22Rv1 (cell line): ENCODE measurements around the gene PILRB.
A peak's percentile ranks its signal among the peaks of the same experiment; 100 is the strongest.
"Not testable (repeated sequence)": the region's sequence is repeated elsewhere in the genome, so short reads cannot be mapped to it uniquely, and the experiment has no call there.

ENCODE experiments used
- H3K27ac ChIP-seq: fragments of 450-650 bp; 2 replicates; pipeline ENCODE4 v1.5.1; 2017
- ZFX ChIP-seq: fragments of 450-650 bp; IDR thresholded peaks from 2 replicates; pipeline ENCODE4 v1.6.1; 2017; ENCODE audit warnings: antibody characterized with exemption, borderline replicate concordance
- TF ChIP-seq, protein P1 (sequence below): fragments of 450-650 bp; IDR thresholded peaks from 2 replicates; pipeline ENCODE4 v1.5.1; 2017; ENCODE audit warnings: mild to moderate bottlenecking

PILRB gene

DNA sequence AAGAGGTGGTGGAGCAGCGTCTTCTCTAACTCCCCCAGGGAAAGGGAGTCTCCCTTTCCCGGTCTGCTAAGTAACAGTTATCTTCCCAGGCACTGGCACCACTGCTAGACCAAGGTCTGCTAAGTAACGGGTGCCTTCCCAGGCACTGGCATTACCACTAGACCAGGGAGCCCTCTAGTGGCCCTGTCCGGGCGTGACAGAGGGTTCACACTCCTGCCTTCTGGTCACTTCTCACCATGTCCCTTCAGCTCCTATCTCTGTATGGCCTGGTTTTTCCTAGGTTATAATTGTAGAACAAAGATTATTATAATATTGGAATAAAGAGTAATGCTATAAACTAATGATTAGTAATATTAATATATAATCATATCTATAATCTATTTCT lies 12.6 kb upstream of the PILRB start:
- not testable (repeated sequence) for H3K27ac ChIP-seq
- TF ChIP-seq, protein P1, sequence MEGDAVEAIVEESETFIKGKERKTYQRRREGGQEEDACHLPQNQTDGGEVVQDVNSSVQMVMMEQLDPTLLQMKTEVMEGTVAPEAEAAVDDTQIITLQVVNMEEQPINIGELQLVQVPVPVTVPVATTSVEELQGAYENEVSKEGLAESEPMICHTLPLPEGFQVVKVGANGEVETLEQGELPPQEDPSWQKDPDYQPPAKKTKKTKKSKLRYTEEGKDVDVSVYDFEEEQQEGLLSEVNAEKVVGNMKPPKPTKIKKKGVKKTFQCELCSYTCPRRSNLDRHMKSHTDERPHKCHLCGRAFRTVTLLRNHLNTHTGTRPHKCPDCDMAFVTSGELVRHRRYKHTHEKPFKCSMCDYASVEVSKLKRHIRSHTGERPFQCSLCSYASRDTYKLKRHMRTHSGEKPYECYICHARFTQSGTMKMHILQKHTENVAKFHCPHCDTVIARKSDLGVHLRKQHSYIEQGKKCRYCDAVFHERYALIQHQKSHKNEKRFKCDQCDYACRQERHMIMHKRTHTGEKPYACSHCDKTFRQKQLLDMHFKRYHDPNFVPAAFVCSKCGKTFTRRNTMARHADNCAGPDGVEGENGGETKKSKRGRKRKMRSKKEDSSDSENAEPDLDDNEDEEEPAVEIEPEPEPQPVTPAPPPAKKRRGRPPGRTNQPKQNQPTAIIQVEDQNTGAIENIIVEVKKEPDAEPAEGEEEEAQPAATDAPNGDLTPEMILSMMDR: peak; percentile 52

GRCh38 chr7:100346921-100347320 lies 11.0 kb upstream of the PILRB start:
- H3K27ac ChIP-seq: no peak overlapping the region
- TF ChIP-seq ZFX: no peak
- TF ChIP-seq, protein P1: no peak

DNA sequence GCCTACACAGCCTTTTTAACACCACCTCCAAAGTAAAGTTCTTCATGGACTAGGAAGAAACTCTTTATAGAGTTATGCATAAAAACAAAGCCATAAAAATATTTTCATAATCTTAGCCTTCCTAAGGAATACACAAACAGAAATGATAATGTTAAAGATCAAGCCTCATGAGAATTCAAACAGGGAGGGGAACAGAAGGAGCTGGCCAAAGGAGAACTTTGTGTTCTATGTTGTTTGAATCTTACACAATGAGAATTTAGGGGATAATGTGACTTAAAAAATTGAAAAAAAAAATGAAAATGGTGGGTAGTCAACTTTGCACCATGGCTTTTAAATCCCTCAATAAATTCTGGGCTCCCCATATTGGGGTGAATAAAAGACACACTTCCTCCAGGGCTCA lies 9.1 kb upstream of the PILRB start:
- H3K27ac ChIP-seq: no peak overlapping the region
- TF ChIP-seq, protein P1: no peak
- TF ChIP-seq ZFX: no peak

DNA sequence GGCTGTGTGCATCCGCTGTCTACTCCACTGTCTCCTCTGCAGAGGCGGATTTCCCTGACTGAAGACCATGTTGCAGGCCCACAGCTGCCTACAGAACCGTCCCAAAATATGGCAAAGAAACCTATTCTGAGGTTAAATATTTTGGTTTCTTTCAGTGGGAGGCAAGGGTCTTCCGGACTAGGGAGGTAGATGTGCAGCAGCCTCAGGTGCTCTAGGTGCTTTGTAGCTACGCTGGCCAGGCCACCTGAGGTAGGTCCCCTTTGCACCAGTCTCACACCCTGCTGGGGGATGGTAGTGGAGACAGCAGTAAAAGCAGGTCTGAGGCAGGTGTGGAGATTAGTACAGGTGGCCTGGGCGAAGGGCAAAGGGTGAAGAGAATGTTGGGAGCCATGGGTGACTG lies 8.2 kb upstream of the PILRB start:
- no peak for TF ChIP-seq ZFX
- TF ChIP-seq, protein P1: no peak

DNA sequence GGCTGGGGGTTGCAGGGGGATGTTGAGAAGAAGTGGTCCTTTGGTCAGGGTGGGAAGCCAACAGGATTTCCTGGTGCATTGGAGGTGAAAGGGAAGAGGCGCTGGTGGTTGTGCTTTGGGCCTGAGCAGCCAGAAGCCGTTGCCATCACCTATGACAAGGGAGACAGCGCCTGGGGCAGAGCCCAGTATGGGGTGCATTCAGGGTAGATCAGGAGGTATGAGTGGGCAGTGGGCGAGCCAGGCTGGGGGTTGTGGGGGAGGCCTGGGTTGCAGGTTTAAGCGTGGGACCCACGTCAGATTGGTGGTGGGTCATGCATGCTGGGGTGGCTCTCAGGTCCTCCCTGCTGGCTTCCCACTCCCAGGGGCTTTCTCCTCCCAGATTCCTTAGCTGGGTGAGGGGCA lies 6.3 kb upstream of the PILRB start:
- H3K27ac ChIP-seq: no peak overlapping the region
- no peak for TF ChIP-seq ZFX
- TF ChIP-seq, protein P1: no peak

More for the DNA sequence above, 8.2 kb upstream of the PILRB start:
- H3K27ac ChIP-seq: no peak overlapping the region

DNA sequence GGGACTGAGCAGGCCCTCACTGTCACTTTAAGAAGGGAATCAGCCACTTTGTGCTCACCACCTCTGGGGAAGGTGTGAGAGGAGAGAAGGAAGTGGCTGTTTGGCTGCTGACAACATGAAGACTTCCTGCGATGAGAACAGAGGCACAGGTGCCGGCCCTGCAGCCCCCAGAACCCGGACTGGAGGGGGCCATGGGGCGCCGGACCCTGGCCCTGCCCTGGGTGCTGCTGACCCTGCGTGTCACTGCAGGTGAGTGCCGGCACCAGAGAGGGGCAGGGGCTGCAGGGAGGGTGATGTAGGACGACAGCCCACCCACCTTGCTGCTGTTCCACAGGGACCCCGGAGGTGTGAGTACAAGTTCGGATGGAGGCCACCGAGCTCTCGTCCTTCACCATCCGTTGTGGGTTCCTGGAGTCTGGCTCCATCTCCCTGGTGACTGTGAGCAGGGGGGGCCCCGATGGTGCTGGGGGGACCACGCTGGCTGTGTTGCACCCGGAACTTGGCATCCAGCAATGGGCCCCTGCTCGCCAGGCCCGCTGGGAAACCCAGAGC lies 5.6 kb upstream of the PILRB start:
- not testable (repeated sequence) for H3K27ac ChIP-seq

DNA sequence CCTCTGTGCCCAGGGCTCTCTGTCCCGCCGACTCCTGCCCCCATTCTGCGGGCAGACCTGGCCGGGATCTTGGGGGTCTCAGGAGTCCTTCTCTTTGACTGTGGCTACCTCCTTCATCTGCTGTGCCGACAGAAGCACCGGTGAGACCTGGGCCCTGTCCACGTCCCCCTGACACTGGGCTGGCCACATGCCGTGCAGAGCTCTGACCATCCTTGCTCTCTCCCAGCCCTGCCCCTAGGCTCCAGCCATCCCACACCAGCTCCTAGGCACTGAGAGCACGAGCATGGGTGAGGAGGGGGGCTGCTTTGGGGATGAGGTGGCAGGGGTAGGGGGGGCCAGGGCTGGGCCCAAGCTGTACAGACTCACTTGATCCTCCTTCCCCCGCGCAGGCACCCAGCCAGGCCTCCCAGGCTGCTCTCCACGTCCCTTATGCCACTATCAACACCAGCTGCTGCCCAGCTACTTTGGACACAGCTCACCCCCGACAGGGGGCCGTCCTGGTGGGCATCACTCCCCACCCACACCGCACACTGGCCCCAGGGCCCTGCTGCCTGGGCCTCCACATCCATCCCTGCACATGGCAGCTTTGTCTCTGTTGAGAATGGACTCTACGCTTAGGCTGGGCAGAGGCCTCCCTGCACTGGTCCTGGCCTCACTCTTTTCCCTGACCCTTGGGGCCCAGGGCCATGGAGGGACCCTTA lies 4.8 kb upstream of the PILRB start:
- H3K27ac ChIP-seq: 0 out of 2 replicates have a peak overlapping the region, but pooled peaks have one; percentile 12
- no peak for TF ChIP-seq ZFX
- TF ChIP-seq, protein P1: no peak
